Heart right ventricle (tissue), 16 donors: Measurements from ENCODE around the gene NDUFC2. TPM values are rescaled to one million over a fixed set of nuclear protein-coding genes. Genes with fewer than 3 reads are reported as not detected.
"Not testable (repeated sequence)": the region's sequence is repeated elsewhere in the genome, so short reads cannot be mapped to it uniquely, and the experiment has no call there.

Experiments
- ATAC-seq, 8 donors: fragments of 200-7000 bp; cut with Tn5 transposase; one replicate each; pipeline ENCODE4 v1.9.1; 2020; ENCODE audit warnings: mild to moderate bottlenecking in 8 of 8, moderate library complexity in 8 of 8, moderate number of reproducible peaks in 1 of 8
- DNase-seq, 2 donors: peaks; one replicate each; pipeline ENCODE4 v3.0.0-alpha.2; 2020
- H3K27ac ChIP-seq, 10 donors: fragments of 200-600 bp; sonication (generic) in 2 of 10; one replicate each; pipeline versions ENCODE4 v1.5.0 to v1.8.0; 2020 to 2022; ENCODE audit warnings: mild to moderate bottlenecking in 3 of 10
- H3K27me3 ChIP-seq, 7 donors: fragments of 200-600 bp; one replicate each; pipeline ENCODE4 v1.8.0; 2021 to 2022; ENCODE audit warnings: mild to moderate bottlenecking in 2 of 7
- H3K36me3 ChIP-seq, 9 donors: fragments of 200-600 bp; sonication (generic) in 1 of 9; one replicate each; pipeline versions ENCODE4 v1.5.0 to v1.8.0; 2020 to 2022; ENCODE audit warnings: mild to moderate bottlenecking in 2 of 9
- H3K4me1 ChIP-seq, 9 donors: fragments of 200-600 bp; sonication (generic) in 1 of 9; one replicate each; pipeline versions ENCODE4 v1.5.0 to v1.8.0; 2020 to 2022; ENCODE audit warnings: mild to moderate bottlenecking in 4 of 9
- H3K4me3 ChIP-seq, 10 donors: fragments of 200-600 bp; sonication (generic) in 2 of 10; one replicate each; pipeline versions ENCODE4 v1.5.0 to v1.8.0; 2020 to 2022; ENCODE audit warnings: mild to moderate bottlenecking in 7 of 10, moderate library complexity in 2 of 10
- H3K9me3 ChIP-seq, 11 donors: fragments of 200-600 bp in 10 of 11; sonication (generic) in 2 of 11; one replicate each; pipeline versions ENCODE4 v1.5.0 to v1.8.0; 2013 to 2022; ENCODE audit warnings: mild to moderate bottlenecking in 2 of 11, control low read depth in 1 of 11, moderate library complexity in 1 of 11
- WGBS, 2 donors: extraction: QIAGEN DNeasy Blood & Tissue Kit; methylation state at CpG; one replicate each; pipeline ENCODE4 v1.1.7; 2013; ENCODE audit warnings: inconsistent platforms in 1 of 2; 5-methylcytosine and 5-hydroxymethylcytosine counted together
- intact Hi-C, 10 donors: fragments of 100-400 bp; cut with DNase I; formaldehyde crosslinking; loops; one replicate each; pipeline versions ENCODE4 v1.11.1 to v1.14.2; 2022
- polyA plus RNA-seq, 2 donors: library from polyadenylated mRNA; stranded (reverse); fragments of 200-250 nt; gene quantifications; one replicate each; pipeline ENCODE4 v1.2.3, GENCODE V29; 2013
- total RNA-seq, 10 donors: library from RNA; stranded (reverse); fragmentation: NEBNext Ultra II Directional in 3 of 10; extraction: Animal tissue kit (Norgen Biotek cat#: 25700) in 3 of 10; gene quantifications; one replicate each; pipeline versions ENCODE4 v1.2.1 to v1.2.4, GENCODE V29; 2021 to 2023
- TF ChIP-seq, protein P1 (sequence below), 9 donors: fragments of 200-600 bp; sonication (generic) in 2 of 9; IDR thresholded peaks; one replicate each; pipeline versions ENCODE4 v1.5.0 to v1.8.0; 2021 to 2022; ENCODE audit warnings: antibody characterized with exemption in 9 of 9, mild to moderate bottlenecking in 5 of 9, moderate library complexity in 1 of 9
- donor health status: Arrhythmogenic right ventricular cardiomyopathy.
- donor health status: ischemic (EF 13 %, LVEDD 7.1; RV severe dilation, severe dysfunction).
- donor health status: healthy with polysubstance abuse.
- donor health status: DM: no; HTN: yes; CAD: no.
- donor health status: DM: no; HTN: no; CAD: no.
- donor health status: ischemic (EF 25% LVEDD 6.9; RV normal size, moderate dysfunction).
- donor health status: ischemic (EF 25% LVEDD 5.7; RV mildly dilated, moderate dysfunction).
- donor health status: healthy.
- donor health status: DM: yes; HTN: yes; CAD: no.
- donor health status: Ischemic cardiomyopathy.
- donor health status: ischemic (EF 35%, LVEDD 5.7; RV mildly dilated, moderate dysfunction).
- donor health status: nonischemic (EF 11% LVEDD 7.7; RV severe dilation, severe dysfunction).
- donor health status: DM: yes; HTN: yes; CAD: no.
- donor health status: PGD.
- donor health status: ischemic (EF 29% LVEDD 5.4; RV normal size, mild dysfunction).
- donor health status: nonischemic (EF 23%, LVEDD 6.1; RV moderate dilation, normal function).

Gene NDUFC2
- total and polyA plus RNA-seq, 12 donors = 69.7 to 400 (median 275) TPM

DNA sequence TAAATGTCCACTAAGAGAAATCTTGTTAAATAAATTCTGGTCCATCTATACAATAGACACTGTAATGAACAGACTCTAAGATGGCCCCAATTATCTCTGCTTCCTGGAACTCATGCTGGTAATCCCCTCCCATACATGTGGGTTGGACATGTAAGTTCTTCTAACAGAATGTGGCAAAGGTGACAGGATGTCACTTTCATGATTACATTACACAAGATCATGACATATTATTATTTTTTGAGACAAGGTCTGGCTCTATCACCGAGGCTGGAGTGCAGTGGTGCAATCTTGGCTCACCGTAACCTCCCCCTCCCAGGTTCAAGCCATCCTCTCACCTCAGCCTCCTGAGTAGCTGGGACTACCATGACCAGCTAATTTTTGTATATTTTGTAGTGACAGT lies 14.6 kb upstream of the NDUFC2 start:
- H3K27ac ChIP-seq = no peak overlapping the region
- no peak overlapping the region for H3K4me3 ChIP-seq
- DNase-seq (no peak), ATAC-seq (no peak)
- H3K36me3 ChIP-seq = peaks cover 0 to 37% (median 0%) of the 10 kb centered on the region in 9 donors
- intact Hi-C loops = loop anchor here in 1 of 10 donors (10.0 kb wide), 1 partner anchor 59 kb away; no protein-coding TSS in a partner anchor
- peaks cover 0 to 6% (median 0%) of the 10 kb centered on the region in 9 donors for H3K4me1 ChIP-seq
- H3K9me3 ChIP-seq = no peaks in the 10 kb centered on the region
- 90 to 96% methylated on average over 2 of the region's 2 CpGs for WGBS, 2 donors
- TF ChIP-seq, protein P1, sequence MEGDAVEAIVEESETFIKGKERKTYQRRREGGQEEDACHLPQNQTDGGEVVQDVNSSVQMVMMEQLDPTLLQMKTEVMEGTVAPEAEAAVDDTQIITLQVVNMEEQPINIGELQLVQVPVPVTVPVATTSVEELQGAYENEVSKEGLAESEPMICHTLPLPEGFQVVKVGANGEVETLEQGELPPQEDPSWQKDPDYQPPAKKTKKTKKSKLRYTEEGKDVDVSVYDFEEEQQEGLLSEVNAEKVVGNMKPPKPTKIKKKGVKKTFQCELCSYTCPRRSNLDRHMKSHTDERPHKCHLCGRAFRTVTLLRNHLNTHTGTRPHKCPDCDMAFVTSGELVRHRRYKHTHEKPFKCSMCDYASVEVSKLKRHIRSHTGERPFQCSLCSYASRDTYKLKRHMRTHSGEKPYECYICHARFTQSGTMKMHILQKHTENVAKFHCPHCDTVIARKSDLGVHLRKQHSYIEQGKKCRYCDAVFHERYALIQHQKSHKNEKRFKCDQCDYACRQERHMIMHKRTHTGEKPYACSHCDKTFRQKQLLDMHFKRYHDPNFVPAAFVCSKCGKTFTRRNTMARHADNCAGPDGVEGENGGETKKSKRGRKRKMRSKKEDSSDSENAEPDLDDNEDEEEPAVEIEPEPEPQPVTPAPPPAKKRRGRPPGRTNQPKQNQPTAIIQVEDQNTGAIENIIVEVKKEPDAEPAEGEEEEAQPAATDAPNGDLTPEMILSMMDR (IDR thresholded peaks at IDR 0.05) = no peak
- H3K27me3 ChIP-seq = no peaks in the 10 kb centered on the region

DNA sequence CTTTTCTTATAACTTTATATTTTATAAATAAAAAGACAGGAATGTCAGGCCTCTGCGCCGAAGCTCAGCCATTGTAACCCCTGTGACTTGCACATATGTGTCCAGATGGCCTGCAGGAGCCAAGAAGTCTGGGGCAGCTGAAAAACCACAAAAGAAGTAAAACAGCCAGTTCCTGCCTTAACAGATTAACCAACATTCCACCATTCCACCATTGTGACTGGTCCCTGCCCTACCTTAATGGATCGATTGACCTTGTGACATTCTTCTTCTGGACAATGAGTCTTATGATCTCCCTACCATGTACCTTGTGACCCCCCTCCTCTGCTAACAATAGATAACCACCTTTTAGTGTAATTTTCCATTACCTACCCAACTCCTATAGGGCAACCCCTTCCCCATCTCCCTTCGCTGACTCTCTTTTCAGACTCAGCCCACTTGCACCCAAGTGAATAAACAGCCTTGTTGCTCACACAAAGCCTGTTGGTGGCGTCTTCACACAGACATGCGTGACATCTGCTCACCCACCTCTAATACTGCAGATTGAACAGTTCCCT lies 6.9 kb upstream of the NDUFC2 start:
- ATAC-seq = not testable (repeated sequence)
- 85 to 88% methylated on average over 6 of the region's 6 CpGs for WGBS, 2 donors

DNA sequence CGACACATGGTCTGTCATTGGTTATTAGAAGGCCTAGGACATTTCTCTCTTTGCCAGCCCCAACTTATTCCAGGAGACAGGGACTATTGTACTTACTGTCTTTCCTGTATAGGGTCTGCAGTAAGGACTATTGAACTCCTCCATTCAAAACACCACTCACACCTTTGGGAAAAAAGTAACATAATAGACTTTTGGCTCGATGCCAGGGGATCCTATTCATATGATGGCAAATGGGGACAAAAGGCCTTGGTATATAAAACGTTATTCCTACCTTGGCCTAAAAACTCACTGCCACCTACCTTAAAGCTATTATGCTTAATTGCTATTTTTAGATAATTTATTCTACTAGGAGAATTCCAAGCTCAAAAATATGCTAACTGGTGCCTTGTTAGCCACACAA lies 6.3 kb upstream of the NDUFC2 start:
- ATAC-seq = no peak

More for the DNA sequence above, 6.9 kb upstream of the NDUFC2 start:
- H3K4me3 ChIP-seq, DNase-seq, H3K9me3 ChIP-seq, H3K27me3 ChIP-seq, intact Hi-C loops, H3K36me3 ChIP-seq, H3K4me1 ChIP-seq, H3K27ac ChIP-seq: not testable (repeated sequence)

DNA sequence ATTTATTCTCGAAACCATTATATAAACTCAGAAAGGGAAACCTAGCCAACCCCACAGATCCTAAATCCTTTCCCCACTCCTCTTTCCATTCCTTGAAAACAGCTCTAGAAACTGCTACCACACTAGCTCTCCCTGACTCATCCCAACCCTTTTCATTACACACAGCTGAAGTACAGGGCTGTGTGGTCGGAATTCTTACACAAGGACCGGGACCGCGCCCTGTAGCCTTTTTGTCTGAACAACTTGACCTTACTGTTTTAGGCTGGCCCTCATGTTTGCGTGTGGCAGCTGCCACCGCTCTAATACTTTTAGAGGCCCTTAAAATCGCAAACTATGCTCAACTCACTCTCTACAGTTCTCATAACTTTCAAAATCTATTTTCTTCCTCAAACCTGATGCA lies 4.8 kb upstream of the NDUFC2 start:
- 92 to 95% methylated on average over 8 of the region's 8 CpGs for WGBS, 2 donors
- H3K4me3 ChIP-seq, intact Hi-C loops, H3K27me3 ChIP-seq, H3K36me3 ChIP-seq, DNase-seq, H3K27ac ChIP-seq, ATAC-seq, H3K9me3 ChIP-seq: not testable (repeated sequence)
- peaks cover 0 to 12% (median 5%) of the 10 kb centered on the region in 9 donors for H3K4me1 ChIP-seq

More for the DNA sequence above, 6.3 kb upstream of the NDUFC2 start:
- Histone ChIP-seq H3K27ac (no peak overlapping the region), H3K36me3 (no peaks in the 10 kb centered on the region), H3K4me1 (peaks cover 0 to 2% (median 0%) of the 10 kb centered on the region in 9 donors), H3K9me3 (no peaks in the 10 kb centered on the region), H3K4me3 (no peak overlapping the region), H3K27me3 (no peaks in the 10 kb centered on the region)
- 71 to 79% methylated on average over 3 of the region's 3 CpGs for WGBS, 2 donors
- TF ChIP-seq, protein P1 (IDR thresholded peaks at IDR 0.05) = no peak
- intact Hi-C loops = no loop called here
- DNase-seq = no peak

DNA sequence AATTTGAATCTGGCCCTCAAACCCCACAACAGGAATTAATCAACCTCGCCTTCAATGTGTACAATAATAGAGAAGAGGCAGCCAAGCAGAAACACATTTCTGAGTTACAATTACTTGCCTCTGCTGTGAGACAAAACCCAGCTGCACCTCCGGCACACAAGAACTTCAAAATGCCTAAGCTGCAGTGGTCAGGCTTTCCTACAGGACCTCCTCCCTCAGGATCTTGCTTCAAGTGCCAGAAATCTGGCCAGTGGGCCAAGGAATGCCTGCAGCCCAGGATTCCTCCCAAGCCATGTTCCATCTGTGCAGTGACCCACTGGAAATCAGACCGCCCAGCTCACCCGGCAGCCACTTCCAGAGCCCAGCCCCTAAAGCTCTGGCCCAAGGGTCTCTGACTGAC lies 3.4 kb upstream of the NDUFC2 start:
- TF ChIP-seq, protein P1 (IDR thresholded peaks at IDR 0.05) = no peak
- DNase-seq (no peak), ATAC-seq (no peak)
- Histone ChIP-seq H3K4me3 (peak overlapping the region in 2 of 10 donors; percentile 27 to 28), H3K36me3 (no peaks in the 10 kb centered on the region), H3K27ac (peak overlapping the region in 2 of 10 donors; percentile 31 to 51), H3K4me1 (peaks cover 0 to 21% (median 15%) of the 10 kb centered on the region in 9 donors), H3K9me3 (no peaks in the 10 kb centered on the region), H3K27me3 (no peaks in the 10 kb centered on the region)
- 61 to 70% methylated on average over 4 of the region's 4 CpGs for WGBS, 2 donors
- intact Hi-C loops = no loop called here
